Tibial nerve (tissue), 4 donors: ENCODE measurements around the gene ANKRD62.

ENCODE experiments used
- CTCF ChIP-seq, 5 experiments: fragments of 200-600 bp in 3 of 5; fragments of 450-650 bp in 2 of 5; sonication (generic) in 3 of 5; IDR thresholded peaks; one replicate each; pipeline ENCODE4 v1.5.1; 2016 to 2019; ENCODE audit warnings: antibody characterized with exemption in 5 of 5, mild to moderate bottlenecking in 3 of 5, moderate library complexity in 2 of 5
- EP300 ChIP-seq, 2 donors: sonication (generic); formaldehyde crosslinking; IDR thresholded peaks; one replicate each; pipeline ENCODE4 v1.6.1; 2017; ENCODE audit warnings: antibody characterized with exemption in 2 of 2, mild to moderate bottlenecking in 1 of 2
- POLR2A ChIP-seq, 2 donors: fragments of 450-650 bp; IDR thresholded peaks; one replicate each; pipeline ENCODE4 v1.6.1; 2017; ENCODE audit warnings: antibody characterized with exemption in 2 of 2, mild to moderate bottlenecking in 2 of 2, moderate library complexity in 2 of 2

GRCh38 chr18:12106471-12106870 lies 12.8 kb downstream of the ANKRD62 start:
- TF ChIP-seq CTCF (IDR thresholded peaks at IDR 0.05) = no peak
- TF ChIP-seq EP300 (IDR thresholded peaks at IDR 0.05) = no peak
- TF ChIP-seq POLR2A (IDR thresholded peaks at IDR 0.05) = no peak
